Pancreas (tissue), 10 donors: ENCODE results near the gene VAV1. TPM values are rescaled to one million over a fixed set of nuclear protein-coding genes. Genes with fewer than 3 reads are reported as not detected.

Experiments
- ATAC-seq, 4 donors: fragments of 200-7000 bp; cut with Tn5 transposase; one replicate each; pipeline versions ENCODE4 v1.8.0 to v1.9.1; 2020; ENCODE audit warnings: mild to moderate bottlenecking in 4 of 4, moderate library complexity in 4 of 4
- DNase-seq, 6 donors: peaks; one replicate each; pipeline ENCODE4 v3.0.0-alpha.2; 2020
- FAIRE-seq: peaks from 2 replicates; lab custom pipeline; 2012; peaks lifted over from hg19 to GRCh38; lab: Jason Lieb, UNC
- H3K27ac ChIP-seq, 4 donors: fragments of 200-600 bp; sonication (generic); 1 replicate in 3 of 4; 2 replicates in 1 of 4; pipeline versions ENCODE4 v1.5.0 to v1.8.0; 2020
- H3K27me3 ChIP-seq, 4 donors: fragments of 200-600 bp; one replicate each; pipeline ENCODE4 v1.8.0; 2021
- H3K36me3 ChIP-seq, 3 donors: fragments of 200-600 bp; sonication (generic) in 1 of 3; one replicate each; pipeline versions ENCODE4 v1.5.0 to v1.8.0; 2020 to 2021
- H3K4me1 ChIP-seq, 3 donors: fragments of 200-600 bp; one replicate each; pipeline ENCODE4 v1.8.0; 2021
- H3K4me3 ChIP-seq, 4 donors: fragments of 200-600 bp; sonication (generic) in 2 of 4; one replicate each; pipeline versions ENCODE4 v1.5.0 to v1.8.0; 2020 to 2021
- H3K9me3 ChIP-seq, 4 donors: fragments of 200-600 bp; one replicate each; pipeline ENCODE4 v1.8.0; 2021
- WGBS, 2 donors: extraction: QIAGEN DNeasy Blood & Tissue Kit; methylation state at CpG; one replicate each; pipeline ENCODE4 v1.1.7; 2013; 5-methylcytosine and 5-hydroxymethylcytosine counted together
- intact Hi-C, 3 donors: fragments of 100-400 bp; cut with DNase I; formaldehyde crosslinking; loops; one replicate each; pipeline versions ENCODE4 v1.11.1 to v1.14.2; 2022
- polyA plus RNA-seq, 2 donors: library from polyadenylated mRNA; stranded (reverse); fragments of 200-250 nt; gene quantifications; one replicate each; pipeline ENCODE4 v1.2.3, GENCODE V29; 2013
- total RNA-seq, 6 donors: library from RNA; stranded (reverse); fragmentation: NEBNext Ultra II Directional in 4 of 6; extraction: Animal tissue kit (Norgen Biotek cat#: 25700) in 4 of 6; gene quantifications; one replicate each; pipeline versions ENCODE4 v1.2.1 to v1.2.4, GENCODE V29; 2021 to 2023
- TF ChIP-seq, protein P1 (sequence below), 4 donors: fragments of 200-600 bp; sonication (generic) in 3 of 4; IDR thresholded peaks; one replicate each; pipeline versions ENCODE4 v1.5.0 to v1.8.0; 2021; ENCODE audit warnings: antibody characterized with exemption in 4 of 4
- donor health status: healthy with polysubstance abuse.
- donor health status: DM: no; HTN: no; CAD: no; lungs with moderate emphysema.
- donor health status: DM: no; HTN: no; CAD: no.
- donor health status: control.
- donor health status: control.
- donor health status: Bipolar disorder and iron deficiency.
- donor health status: DM: yes; HTN: yes; CAD: no.
- donor health status: DM: no; HTN: no; CAD: no.
- donor health status: DM: no; HTN: no; CAD: no.
- donor health status: DM: yes; HTN: yes; CAD: no.

The VAV1 gene
- total and polyA plus RNA-seq, 8 donors: 0.23 to 7.3 (median 1.2) TPM

DNA sequence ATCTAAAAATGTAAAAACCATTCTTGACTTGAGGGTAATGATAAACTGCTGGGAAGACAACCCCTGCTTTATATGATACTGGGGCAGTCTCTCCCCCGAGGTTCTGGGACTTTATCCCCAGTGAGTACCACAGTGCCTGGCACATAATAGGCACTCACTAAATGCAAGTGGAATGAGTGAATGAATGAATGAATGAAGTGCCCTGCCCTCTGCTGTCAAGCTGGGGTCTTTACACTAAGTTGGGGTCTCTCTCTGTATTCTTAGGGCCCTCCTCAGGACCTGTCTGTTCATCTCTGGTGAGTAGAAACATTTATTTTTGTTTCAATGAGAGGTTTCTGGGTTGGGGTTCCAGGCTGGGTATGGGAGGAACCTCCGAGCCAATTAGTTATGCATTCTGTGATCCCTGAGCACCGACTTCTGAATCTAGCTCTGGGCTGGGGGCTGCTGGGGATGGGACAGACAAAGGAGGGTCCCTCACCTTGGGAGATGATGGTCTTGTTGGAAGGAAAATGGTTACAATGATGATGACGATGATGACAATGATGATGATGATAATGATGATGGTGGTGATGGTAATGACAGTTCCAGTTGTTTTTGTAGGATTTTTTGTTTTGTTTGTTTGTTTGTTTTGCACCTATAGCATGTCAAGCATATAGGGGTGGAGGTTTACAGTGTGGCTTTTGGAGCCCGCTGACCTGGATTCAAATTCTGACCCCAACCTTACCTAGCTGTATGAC is 70.5 kb downstream of the VAV1 start:
- 55 to 67% methylated on average over 5 of the region's 5 CpGs for WGBS, 2 donors

DNA sequence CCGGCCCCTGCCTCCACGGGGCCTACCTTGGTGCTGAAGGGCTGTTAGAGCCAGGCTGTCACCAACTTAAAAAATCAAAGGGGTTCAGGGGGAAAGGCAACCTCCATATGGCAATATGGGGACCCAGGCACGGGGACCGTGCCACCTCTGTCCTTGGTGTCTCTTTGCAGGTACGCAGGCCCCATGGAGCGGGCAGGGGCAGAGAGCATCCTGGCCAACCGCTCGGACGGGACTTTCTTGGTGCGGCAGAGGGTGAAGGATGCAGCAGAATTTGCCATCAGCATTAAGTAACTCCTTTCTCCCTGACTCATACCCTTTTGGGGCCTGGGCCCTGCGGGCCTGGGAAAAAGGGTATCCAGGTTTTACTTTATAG is 75.3 kb downstream of the VAV1 start:
- H3K9me3 ChIP-seq: no peaks in the 10 kb centered on the region

More for the DNA sequence above, 70.5 kb downstream of the VAV1 start:
- no peak for DNase-seq
- H3K9me3 ChIP-seq: no peaks in the 10 kb centered on the region
- peaks cover 0 to 10% (median 0%) of the 10 kb centered on the region in 4 donors for H3K27me3 ChIP-seq
- TF ChIP-seq, protein P1, sequence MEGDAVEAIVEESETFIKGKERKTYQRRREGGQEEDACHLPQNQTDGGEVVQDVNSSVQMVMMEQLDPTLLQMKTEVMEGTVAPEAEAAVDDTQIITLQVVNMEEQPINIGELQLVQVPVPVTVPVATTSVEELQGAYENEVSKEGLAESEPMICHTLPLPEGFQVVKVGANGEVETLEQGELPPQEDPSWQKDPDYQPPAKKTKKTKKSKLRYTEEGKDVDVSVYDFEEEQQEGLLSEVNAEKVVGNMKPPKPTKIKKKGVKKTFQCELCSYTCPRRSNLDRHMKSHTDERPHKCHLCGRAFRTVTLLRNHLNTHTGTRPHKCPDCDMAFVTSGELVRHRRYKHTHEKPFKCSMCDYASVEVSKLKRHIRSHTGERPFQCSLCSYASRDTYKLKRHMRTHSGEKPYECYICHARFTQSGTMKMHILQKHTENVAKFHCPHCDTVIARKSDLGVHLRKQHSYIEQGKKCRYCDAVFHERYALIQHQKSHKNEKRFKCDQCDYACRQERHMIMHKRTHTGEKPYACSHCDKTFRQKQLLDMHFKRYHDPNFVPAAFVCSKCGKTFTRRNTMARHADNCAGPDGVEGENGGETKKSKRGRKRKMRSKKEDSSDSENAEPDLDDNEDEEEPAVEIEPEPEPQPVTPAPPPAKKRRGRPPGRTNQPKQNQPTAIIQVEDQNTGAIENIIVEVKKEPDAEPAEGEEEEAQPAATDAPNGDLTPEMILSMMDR (IDR thresholded peaks at IDR 0.05): no peak
- FAIRE-seq: no peak
- no peaks in the 10 kb centered on the region for H3K4me1 ChIP-seq
- H3K4me3 ChIP-seq: no peak overlapping the region
- no peak for ATAC-seq
- intact Hi-C loops: no loop called here
- no peak overlapping the region for H3K27ac ChIP-seq
- no peaks in the 10 kb centered on the region for H3K36me3 ChIP-seq

DNA sequence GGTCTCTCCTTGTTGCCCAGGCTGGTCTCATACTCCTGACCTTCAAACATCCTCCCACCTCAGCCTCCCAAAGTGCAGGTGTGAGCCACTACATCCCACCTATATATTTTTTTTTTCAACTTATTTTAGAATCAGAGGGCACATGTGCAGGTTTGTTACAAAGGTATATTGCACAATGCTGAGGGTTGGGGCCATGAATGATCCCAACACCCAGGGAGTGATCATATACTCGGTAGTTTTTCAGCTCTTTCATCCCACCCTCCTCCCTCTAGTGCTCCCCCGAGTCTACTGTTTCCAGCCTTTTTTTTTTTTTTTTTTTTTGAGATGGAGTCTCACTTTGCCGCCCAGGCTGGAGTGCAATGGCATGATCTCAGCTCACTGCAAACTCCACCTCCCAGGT is 76.5 kb downstream of the VAV1 start:
- DNase-seq: no peak
- intact Hi-C loops: no loop called here
- FAIRE-seq: no peak
- WGBS, 2 donors: 55 to 70% methylated on average over 3 of the region's 3 CpGs
- no peaks in the 10 kb centered on the region for H3K4me1 ChIP-seq
- H3K27ac ChIP-seq: no peak overlapping the region
- TF ChIP-seq, protein P1 (IDR thresholded peaks at IDR 0.05): no peak
- no peaks in the 10 kb centered on the region for H3K9me3 ChIP-seq
- no peak overlapping the region for H3K4me3 ChIP-seq
- no peak for ATAC-seq
- H3K36me3 ChIP-seq: no peaks in the 10 kb centered on the region
- H3K27me3 ChIP-seq: peaks cover 0 to 10% (median 0%) of the 10 kb centered on the region in 4 donors

More for the DNA sequence above, 75.3 kb downstream of the VAV1 start:
- DNase-seq (no peak), ATAC-seq (no peak), FAIRE-seq (no peak)
- no peaks in the 10 kb centered on the region for H3K4me1 ChIP-seq
- H3K27me3 ChIP-seq: peaks cover 0 to 10% (median 0%) of the 10 kb centered on the region in 4 donors
- WGBS, 2 donors: 81 to 95% methylated on average over 11 of the region's 11 CpGs
- intact Hi-C loops: no loop called here
- TF ChIP-seq, protein P1 (IDR thresholded peaks at IDR 0.05): no peak
- no peak overlapping the region for H3K4me3 ChIP-seq
- no peak overlapping the region for H3K27ac ChIP-seq
- H3K36me3 ChIP-seq: no peaks in the 10 kb centered on the region

DNA sequence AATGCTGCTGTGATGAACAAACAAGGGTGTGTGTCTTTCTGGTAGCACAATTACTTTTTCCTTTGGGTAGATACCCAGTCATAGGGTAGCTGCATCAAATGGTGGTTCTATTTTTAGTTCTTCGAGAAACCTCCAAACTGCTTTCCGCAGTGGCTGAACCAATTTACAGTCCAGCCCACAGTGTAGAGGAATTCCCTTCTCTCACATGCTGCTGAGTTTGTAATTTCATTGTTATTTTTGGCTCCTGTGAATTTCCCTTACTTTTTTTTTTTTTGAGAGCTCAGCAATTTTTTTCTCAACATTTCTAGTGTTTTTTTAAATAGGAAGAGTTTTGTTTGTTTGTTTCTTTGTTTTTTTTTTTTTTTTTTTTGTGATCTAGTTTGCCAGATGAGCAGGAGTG is 77.4 kb downstream of the VAV1 start:
- DNase-seq (no peak), FAIRE-seq (no peak), ATAC-seq (no peak)
- no peaks in the 10 kb centered on the region for H3K9me3 ChIP-seq
- H3K36me3 ChIP-seq: no peaks in the 10 kb centered on the region
- no peak overlapping the region for H3K4me3 ChIP-seq
- H3K4me1 ChIP-seq: no peaks in the 10 kb centered on the region
- H3K27me3 ChIP-seq: peaks cover 0 to 10% (median 0%) of the 10 kb centered on the region in 4 donors
- 75 to 89% methylated on average over 2 of the region's 2 CpGs for WGBS, 2 donors
- H3K27ac ChIP-seq: no peak overlapping the region
- TF ChIP-seq, protein P1 (IDR thresholded peaks at IDR 0.05): no peak
- intact Hi-C loops: no loop called here

DNA sequence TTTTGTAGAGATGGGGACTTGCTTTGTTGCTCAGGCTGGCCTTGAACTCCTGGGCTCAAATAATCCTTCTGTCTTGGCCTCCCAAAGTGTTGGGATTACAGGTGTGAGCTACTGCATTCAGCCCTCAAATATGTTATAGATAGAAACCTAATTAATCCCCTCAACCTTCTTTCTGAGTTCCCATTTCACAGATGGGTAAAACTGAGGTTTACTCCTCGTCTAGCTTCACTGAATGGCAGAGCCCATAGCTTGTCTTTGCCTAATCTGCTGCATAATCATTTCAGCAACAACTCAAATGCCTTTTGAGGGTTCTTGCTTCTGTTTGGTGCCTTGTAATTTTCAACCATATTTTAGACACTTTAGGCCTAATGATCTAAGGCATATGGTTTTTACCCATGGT is 78.9 kb downstream of the VAV1 start:
- WGBS, 2 donors: 34 to 54% methylated on average over 1 of the region's 1 CpG
- FAIRE-seq (no peak), DNase-seq (no peak), ATAC-seq (no peak)
- H3K4me3 ChIP-seq: no peak overlapping the region
- H3K27me3 ChIP-seq: no peaks in the 10 kb centered on the region
- intact Hi-C loops: no loop called here
- H3K36me3 ChIP-seq: no peaks in the 10 kb centered on the region
- no peaks in the 10 kb centered on the region for H3K9me3 ChIP-seq
- H3K27ac ChIP-seq: no peak overlapping the region
- no peaks in the 10 kb centered on the region for H3K4me1 ChIP-seq
- TF ChIP-seq, protein P1 (IDR thresholded peaks at IDR 0.05): no peak
